Stimulated activated CD8-positive, alpha-beta memory T cell treated with anti-CD3 and anti-CD28 coated beads, Interleukin-7, amount 100 ng/mL, for 24 hours (primary cell): ENCODE data around the gene TLCD1.

Source experiments
- DNase-seq: peaks from one replicate; pipeline ENCODE4 v3.0.0-alpha.2; 2020; ENCODE audit warnings: low read depth

The TLCD1 gene

DNA sequence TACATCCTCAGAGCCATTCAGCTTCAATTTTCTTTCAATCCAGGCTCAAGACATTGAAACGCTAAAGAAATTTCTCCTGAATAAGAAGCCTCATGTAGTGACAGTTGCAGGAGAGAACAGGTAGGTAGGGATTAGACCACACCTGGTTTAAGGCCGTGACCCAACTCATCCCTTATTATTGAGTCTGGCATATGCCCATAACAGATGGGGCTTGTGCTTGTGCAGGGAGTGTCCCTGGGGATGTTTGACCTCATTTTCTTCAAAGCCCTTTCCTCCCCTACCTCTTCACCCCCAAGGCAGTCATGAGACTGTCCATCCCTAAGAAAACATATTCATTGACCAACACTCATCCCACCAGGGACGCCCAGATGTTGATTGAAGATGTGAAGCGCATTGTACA lies 39.7 kb downstream of the TLCD1 start:
- no peak for DNase-seq

GRCh38 chr17:28685366-28685765 lies 40.7 kb downstream of the TLCD1 start:
- DNase-seq: no peak

DNA sequence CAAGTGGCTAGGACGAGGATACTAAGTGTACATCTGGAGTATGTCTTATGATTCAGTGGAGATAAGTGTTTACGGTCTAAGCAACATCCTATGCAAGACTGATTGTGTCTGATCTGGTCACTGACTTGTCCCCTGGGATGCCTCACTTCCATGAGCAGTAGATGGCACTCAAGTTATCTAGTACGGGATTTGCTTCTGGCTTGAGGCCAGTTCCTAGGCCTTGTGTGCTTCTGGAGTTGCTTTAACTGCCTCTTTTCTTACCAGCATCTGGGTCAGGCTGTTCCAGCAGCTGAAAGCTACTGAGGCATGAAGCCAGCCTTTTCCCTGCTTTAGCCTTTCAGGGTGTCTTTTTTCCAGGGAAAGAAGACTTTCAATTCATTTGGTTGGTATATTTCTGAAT lies 41.1 kb downstream of the TLCD1 start:
- DNase-seq: no peak

DNA sequence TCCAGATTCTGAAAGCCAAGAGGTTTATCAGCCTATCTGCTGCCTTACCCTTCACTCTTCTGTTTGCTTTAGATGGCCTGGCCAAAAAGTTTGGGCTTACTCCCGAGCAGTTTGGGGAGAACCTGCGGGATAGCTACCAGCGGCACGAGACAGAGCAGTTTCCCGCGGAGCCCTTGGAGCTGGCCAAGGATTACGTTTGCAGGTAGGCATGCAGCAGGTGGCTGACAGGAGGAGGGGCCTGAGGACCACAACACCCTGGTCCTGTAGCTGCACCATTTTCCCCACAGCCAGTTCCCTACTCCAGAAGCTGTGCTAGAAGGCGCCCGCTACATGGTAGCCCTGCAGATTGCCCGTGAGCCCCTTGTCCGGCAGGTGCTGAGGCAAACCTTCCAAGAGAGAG lies 43.4 kb downstream of the TLCD1 start:
- DNase-seq: no peak

- DNase-seq: no peak
Observed at GRCh38 chr17:28675980-28676379, 50.1 kb downstream of the TLCD1 start.

DNA sequence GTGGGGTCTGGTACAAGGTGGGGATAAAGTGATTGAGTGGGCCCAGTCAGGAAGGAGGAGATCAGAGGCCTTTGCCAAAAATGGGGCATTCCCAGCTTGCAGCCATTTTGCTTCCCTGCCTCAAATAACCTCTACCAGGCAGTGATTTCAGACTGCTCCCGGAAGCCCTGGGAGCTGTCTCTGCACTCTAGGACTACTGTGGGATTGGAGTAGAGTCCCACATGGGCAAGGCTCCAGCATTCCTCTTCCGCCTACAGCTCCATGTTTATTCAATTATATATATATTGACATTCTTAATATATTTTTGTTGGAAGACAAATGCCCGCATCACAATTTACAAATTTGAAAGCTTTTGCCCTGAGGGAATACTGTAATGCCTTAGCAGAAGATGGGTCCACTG lies 50.5 kb downstream of the TLCD1 start:
- DNase-seq: no peak
